Neural progenitor cell (in vitro differentiated cells): ENCODE measurements around the gene HABP2.

Experiments
- EZH2 ChIP-seq: fragments of 200-600 bp; sonication (generic); IDR thresholded peaks from 2 replicates; pipeline ENCODE4 v1.6.1; 2017; ENCODE audit warnings: antibody characterized with exemption, mild to moderate bottlenecking, moderate library complexity
- EZH2phosphoT487 ChIP-seq: fragments of 200-600 bp; sonication (generic); IDR thresholded peaks from 2 replicates; pipeline ENCODE4 v1.6.1; 2017; ENCODE audit warnings: antibody characterized with exemption
- TF ChIP-seq, protein P1 (sequence below): fragments of 200-600 bp; sonication (generic); IDR thresholded peaks from 2 replicates; pipeline ENCODE4 v1.5.1; 2017; ENCODE audit warnings: antibody characterized with exemption, mild to moderate bottlenecking

DNA sequence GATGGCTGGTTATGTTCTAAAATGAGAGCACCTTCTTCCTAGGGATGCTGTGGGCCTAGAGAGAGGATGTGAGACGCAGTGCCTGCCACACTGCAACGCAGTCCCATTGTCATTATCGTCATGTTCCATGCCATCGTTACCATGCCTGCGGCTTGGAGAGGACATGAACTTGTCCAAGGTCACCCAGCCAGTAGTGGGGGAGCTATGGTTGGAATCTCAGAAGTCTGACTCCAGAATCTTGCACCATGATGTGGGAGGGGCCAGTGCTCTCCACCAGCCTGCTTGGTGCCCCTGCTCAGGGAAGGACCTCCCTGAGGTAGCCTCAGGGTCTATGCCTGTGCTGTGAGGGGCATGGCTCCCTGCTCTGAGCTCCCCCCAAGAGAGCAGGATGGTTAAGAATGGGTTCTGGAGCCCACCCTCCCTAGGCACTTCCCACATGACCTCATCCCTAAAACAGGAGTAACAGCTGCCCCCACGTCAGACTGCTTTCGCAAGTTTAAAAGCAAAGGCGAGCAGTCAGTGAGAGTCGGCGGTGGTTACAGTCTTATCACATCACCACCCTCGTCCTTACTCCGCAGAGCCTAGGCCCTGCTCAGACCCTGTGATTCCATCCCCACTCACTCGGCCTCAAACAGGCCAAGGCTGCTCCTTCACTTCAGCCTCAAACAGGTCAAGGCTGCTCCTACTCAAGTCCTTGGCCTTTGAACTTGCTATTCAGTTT is 50.4 kb downstream of the HABP2 start:
- TF ChIP-seq, protein P1, sequence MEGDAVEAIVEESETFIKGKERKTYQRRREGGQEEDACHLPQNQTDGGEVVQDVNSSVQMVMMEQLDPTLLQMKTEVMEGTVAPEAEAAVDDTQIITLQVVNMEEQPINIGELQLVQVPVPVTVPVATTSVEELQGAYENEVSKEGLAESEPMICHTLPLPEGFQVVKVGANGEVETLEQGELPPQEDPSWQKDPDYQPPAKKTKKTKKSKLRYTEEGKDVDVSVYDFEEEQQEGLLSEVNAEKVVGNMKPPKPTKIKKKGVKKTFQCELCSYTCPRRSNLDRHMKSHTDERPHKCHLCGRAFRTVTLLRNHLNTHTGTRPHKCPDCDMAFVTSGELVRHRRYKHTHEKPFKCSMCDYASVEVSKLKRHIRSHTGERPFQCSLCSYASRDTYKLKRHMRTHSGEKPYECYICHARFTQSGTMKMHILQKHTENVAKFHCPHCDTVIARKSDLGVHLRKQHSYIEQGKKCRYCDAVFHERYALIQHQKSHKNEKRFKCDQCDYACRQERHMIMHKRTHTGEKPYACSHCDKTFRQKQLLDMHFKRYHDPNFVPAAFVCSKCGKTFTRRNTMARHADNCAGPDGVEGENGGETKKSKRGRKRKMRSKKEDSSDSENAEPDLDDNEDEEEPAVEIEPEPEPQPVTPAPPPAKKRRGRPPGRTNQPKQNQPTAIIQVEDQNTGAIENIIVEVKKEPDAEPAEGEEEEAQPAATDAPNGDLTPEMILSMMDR, result no peak
- TF ChIP-seq EZH2, result no peak
- TF ChIP-seq EZH2phosphoT487, result no peak
